ENCODE data around the gene HIGD1A. TPM values are rescaled to one million over a fixed set of nuclear protein-coding genes. Genes with fewer than 3 reads are reported as not detected.
A peak's percentile ranks its signal among the peaks of the same experiment; 100 is the strongest.

HIGD1A gene
- total and polyA plus RNA-seq, 8 donors, result 62.0 to 413 (median 189) TPM

- no peaks in the 10 kb centered on the region for H3K9me3 ChIP-seq
- intact Hi-C loops (cut with DNase I; ENCODE audit: low total_unique reads), result no loop called here
- H3K27ac ChIP-seq, result no peak overlapping the region
- WGBS, 5 donors, result 91 to 97% (median 93%) methylated on average over 3 of the region's 3 CpGs
- no peaks in the 10 kb centered on the region for H3K27me3 ChIP-seq
- DNase-seq, result no peak
- TF ChIP-seq CTCF (IDR thresholded peaks at IDR 0.05) (no peak), EP300 (IDR thresholded peaks at IDR 0.05) (no peak), POLR2A (IDR thresholded peaks at IDR 0.05) (no peak), POLR2AphosphoS5 (IDR thresholded peaks at IDR 0.05) (no peak)
- H3K4me1 ChIP-seq, result peaks cover 0 to 28% (median 17%) of the 10 kb centered on the region in 4 donors
- no peaks in the 10 kb centered on the region for H3K36me3 ChIP-seq
- no peak overlapping the region for H3K4me3 ChIP-seq
Observed at GRCh38 chr3:42753757-42754156, 50.5 kb downstream of the HIGD1A start.

DNA sequence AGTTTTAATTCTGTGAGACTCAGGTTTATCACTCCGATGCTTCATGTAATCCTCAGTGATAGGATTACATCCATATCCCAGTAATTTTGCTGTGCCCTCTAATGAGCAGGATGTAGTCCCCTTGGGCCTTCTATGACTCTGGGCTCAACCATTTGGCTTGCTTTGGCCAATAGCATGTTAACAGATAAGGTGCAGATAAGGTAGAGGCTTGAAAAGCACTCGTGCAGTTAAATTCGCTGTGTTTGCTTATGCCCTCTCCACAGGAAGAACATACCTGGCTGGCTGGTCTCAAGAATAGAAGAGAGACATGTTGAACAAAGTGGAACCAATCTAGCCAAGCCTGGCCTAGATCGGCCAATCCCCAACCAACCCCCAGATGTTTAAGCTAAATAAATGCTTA is 51.3 kb downstream of the HIGD1A start:
- H3K9me3 ChIP-seq, result no peaks in the 10 kb centered on the region
- 46 to 78% (median 61%) methylated on average over 4 of the region's 4 CpGs for WGBS, 5 donors
- H3K36me3 ChIP-seq, result no peaks in the 10 kb centered on the region
- TF ChIP-seq POLR2AphosphoS5 (IDR thresholded peaks at IDR 0.05), result peak in 1 of 3 donors; percentile 18
- no peak for TF ChIP-seq EP300 (IDR thresholded peaks at IDR 0.05)
- no peak overlapping the region for H3K4me3 ChIP-seq
- intact Hi-C loops (cut with DNase I; ENCODE audit: low total_unique reads), result no loop called here
- peaks cover 0 to 36% (median 21%) of the 10 kb centered on the region in 4 donors for H3K4me1 ChIP-seq
- peak in 1 of 2 donors; percentile 25 for DNase-seq
- H3K27me3 ChIP-seq, result no peaks in the 10 kb centered on the region
- H3K27ac ChIP-seq, result no peak overlapping the region

GRCh38 chr3:42752441-42752840 is 51.8 kb downstream of the HIGD1A start:
- no peak for TF ChIP-seq POLR2AphosphoS5 (IDR thresholded peaks at IDR 0.05)
- TF ChIP-seq POLR2A (IDR thresholded peaks at IDR 0.05), result no peak
- TF ChIP-seq CTCF (IDR thresholded peaks at IDR 0.05), result no peak
- TF ChIP-seq EP300 (IDR thresholded peaks at IDR 0.05), result no peak
- Histone ChIP-seq H3K27me3 (no peaks in the 10 kb centered on the region), H3K27ac (no peak overlapping the region), H3K4me3 (no peak overlapping the region), H3K4me1 (peaks cover 0 to 41% (median 24%) of the 10 kb centered on the region in 4 donors), H3K9me3 (no peaks in the 10 kb centered on the region), H3K36me3 (no peaks in the 10 kb centered on the region)
- intact Hi-C loops (cut with DNase I; ENCODE audit: low total_unique reads), result no loop called here
- 93 to 99% (median 97%) methylated on average over 9 of the region's 9 CpGs for WGBS, 5 donors
- DNase-seq, result peak in 1 of 2 donors; percentile 17

- Histone ChIP-seq H3K9me3 (no peaks in the 10 kb centered on the region), H3K27me3 (no peaks in the 10 kb centered on the region), H3K36me3 (no peaks in the 10 kb centered on the region), H3K4me1 (peaks cover 7 to 50% (median 32%) of the 10 kb centered on the region in 4 donors), H3K4me3 (no peak overlapping the region), H3K27ac (peak overlapping the region in 1 of 5 donors; percentile 80)
- DNase-seq, result peak in 1 of 2 donors; percentile 25
- intact Hi-C loops (cut with DNase I; ENCODE audit: low total_unique reads), result no loop called here
- TF ChIP-seq POLR2A (IDR thresholded peaks at IDR 0.05), result no peak
- TF ChIP-seq POLR2AphosphoS5 (IDR thresholded peaks at IDR 0.05), result no peak
- TF ChIP-seq CTCF (IDR thresholded peaks at IDR 0.05), result no peak
- TF ChIP-seq EP300 (IDR thresholded peaks at IDR 0.05), result no peak
- WGBS, 5 donors, result 66 to 74% (median 71%) methylated on average over 9 of the region's 9 CpGs
Observed at GRCh38 chr3:42751609-42752008, 52.7 kb downstream of the HIGD1A start.

GRCh38 chr3:42750834-42751233 is 53.5 kb downstream of the HIGD1A start:
- 84 to 97% (median 97%) methylated on average over 4 to 7 of the region's 7 CpGs for WGBS, 5 donors
- intact Hi-C loops (cut with DNase I; ENCODE audit: low total_unique reads), result no loop called here
- Histone ChIP-seq H3K36me3 (no peaks in the 10 kb centered on the region), H3K27me3 (no peaks in the 10 kb centered on the region), H3K9me3 (no peaks in the 10 kb centered on the region), H3K27ac (peak overlapping the region in 1 of 5 donors; percentile 80), H3K4me1 (peaks cover 15 to 56% (median 39%) of the 10 kb centered on the region in 4 donors), H3K4me3 (no peak overlapping the region)
- DNase-seq, result peak in 1 of 2 donors; percentile 17
- TF ChIP-seq POLR2AphosphoS5 (IDR thresholded peaks at IDR 0.05), result no peak
- no peak for TF ChIP-seq EP300 (IDR thresholded peaks at IDR 0.05)
- no peak for TF ChIP-seq POLR2A (IDR thresholded peaks at IDR 0.05)
- TF ChIP-seq CTCF (IDR thresholded peaks at IDR 0.05), result no peak
